ENCODE data around the gene AQP1. TPM values are rescaled to one million over a fixed set of nuclear protein-coding genes. Genes with fewer than 3 reads are reported as not detected.

The AQP1 gene
- total RNA-seq, 1 experiment from 2014 or later: 0.49 TPM

DNA sequence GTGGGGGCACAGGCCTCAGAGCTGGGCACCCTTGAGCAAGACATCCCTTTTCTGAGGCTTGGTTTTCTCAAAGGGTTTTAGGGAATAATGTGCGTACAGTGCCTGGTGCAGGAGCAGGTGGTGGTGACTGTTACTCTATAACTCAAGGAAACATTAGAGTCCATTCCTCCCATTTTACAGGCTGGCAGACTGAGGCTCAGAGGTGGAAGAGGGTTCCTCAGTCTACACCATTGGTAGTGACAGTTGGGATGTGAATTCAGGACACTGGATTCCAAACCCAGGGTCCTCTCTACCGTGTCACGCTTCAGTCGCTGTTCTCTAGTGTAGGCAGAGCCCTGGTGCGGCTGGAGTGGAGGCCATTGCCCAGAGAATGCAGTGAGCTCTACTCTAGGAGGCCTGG, 40.0 kb upstream of the AQP1 start:
- H3K4me1 ChIP-seq (ENCODE audit: insufficient read depth, low read length, poor library complexity, severe bottlenecking): no peaks in the 10 kb centered on the region
- BruUV-seq (replicated peaks): no TSS peak
- H3K27me3 ChIP-seq (replicated peaks; ENCODE audit: insufficient read depth, low read depth, low read length, poor library complexity): no peaks in the 10 kb centered on the region
- no peaks in the 10 kb centered on the region for H3K36me3 ChIP-seq (ENCODE audit: insufficient read depth, low read length, poor library complexity, severe bottlenecking)
- H3K9me3 ChIP-seq (ENCODE audit: low read depth, low read length, poor library complexity, severe bottlenecking): no peaks in the 10 kb centered on the region
- H3K4me3 ChIP-seq (ENCODE audit: low read depth, low read length, poor library complexity, severe bottlenecking): no peak overlapping the region
- intact Hi-C loops (cut with micrococcal nuclease; ENCODE audit: unreplicated experiment): no loop called here
- H3K27ac ChIP-seq (ENCODE audit: low read depth, low read length, poor library complexity, severe bottlenecking): no peak overlapping the region
- ChIA-PET CTCF (no interaction called here), POLR2A (ENCODE audit: low non-redundant PET) (no interaction called here)
- DNase-seq (ENCODE audit: low spot score): no peak
- TF ChIP-seq, protein P1, sequence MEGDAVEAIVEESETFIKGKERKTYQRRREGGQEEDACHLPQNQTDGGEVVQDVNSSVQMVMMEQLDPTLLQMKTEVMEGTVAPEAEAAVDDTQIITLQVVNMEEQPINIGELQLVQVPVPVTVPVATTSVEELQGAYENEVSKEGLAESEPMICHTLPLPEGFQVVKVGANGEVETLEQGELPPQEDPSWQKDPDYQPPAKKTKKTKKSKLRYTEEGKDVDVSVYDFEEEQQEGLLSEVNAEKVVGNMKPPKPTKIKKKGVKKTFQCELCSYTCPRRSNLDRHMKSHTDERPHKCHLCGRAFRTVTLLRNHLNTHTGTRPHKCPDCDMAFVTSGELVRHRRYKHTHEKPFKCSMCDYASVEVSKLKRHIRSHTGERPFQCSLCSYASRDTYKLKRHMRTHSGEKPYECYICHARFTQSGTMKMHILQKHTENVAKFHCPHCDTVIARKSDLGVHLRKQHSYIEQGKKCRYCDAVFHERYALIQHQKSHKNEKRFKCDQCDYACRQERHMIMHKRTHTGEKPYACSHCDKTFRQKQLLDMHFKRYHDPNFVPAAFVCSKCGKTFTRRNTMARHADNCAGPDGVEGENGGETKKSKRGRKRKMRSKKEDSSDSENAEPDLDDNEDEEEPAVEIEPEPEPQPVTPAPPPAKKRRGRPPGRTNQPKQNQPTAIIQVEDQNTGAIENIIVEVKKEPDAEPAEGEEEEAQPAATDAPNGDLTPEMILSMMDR (conservative IDR thresholded peaks at IDR 0.05; ENCODE audit: low read depth, low read length): no peak
- TF ChIP-seq EZH2 (IDR thresholded peaks at IDR 0.05; ENCODE audit: borderline replicate concordance, low read depth, low read length, poor library complexity, severe bottlenecking): no peak

DNA sequence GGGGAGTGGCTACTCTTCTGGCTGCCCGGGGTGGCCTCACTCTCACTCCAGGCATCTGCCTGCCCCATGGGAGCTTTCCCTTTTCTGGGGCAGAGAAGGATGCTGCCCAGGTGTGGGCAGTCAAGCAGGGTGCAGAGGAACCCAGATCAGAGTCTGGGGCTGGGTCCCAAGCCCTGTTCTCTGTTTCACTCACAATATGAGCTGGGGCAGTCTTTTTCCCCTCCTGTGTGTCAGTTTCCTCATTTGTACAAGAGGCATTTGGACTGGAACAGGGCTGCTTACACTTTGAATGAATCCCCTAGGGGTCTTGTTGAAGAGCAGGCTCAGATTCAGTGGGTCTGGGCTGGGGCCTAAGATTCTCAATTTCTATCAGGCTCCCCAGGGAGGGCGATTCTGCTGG, 38.4 kb upstream of the AQP1 start:
- Histone ChIP-seq H3K27ac (ENCODE audit: low read depth, low read length, poor library complexity, severe bottlenecking) (no peak overlapping the region), H3K27me3 (replicated peaks; ENCODE audit: insufficient read depth, low read depth, low read length, poor library complexity) (no peaks in the 10 kb centered on the region), H3K4me3 (ENCODE audit: low read depth, low read length, poor library complexity, severe bottlenecking) (no peak overlapping the region), H3K4me1 (ENCODE audit: insufficient read depth, low read length, poor library complexity, severe bottlenecking) (no peaks in the 10 kb centered on the region), H3K36me3 (ENCODE audit: insufficient read depth, low read length, poor library complexity, severe bottlenecking) (no peaks in the 10 kb centered on the region), H3K9me3 (ENCODE audit: low read depth, low read length, poor library complexity, severe bottlenecking) (no peaks in the 10 kb centered on the region)
- ChIA-PET CTCF (no interaction called here), POLR2A (ENCODE audit: low non-redundant PET) (no interaction called here)
- no peak for DNase-seq (ENCODE audit: low spot score)
- intact Hi-C loops (cut with micrococcal nuclease; ENCODE audit: unreplicated experiment): no loop called here
- TF ChIP-seq, protein P1 (conservative IDR thresholded peaks at IDR 0.05; ENCODE audit: low read depth, low read length): no peak
- no peak for TF ChIP-seq EZH2 (IDR thresholded peaks at IDR 0.05; ENCODE audit: borderline replicate concordance, low read depth, low read length, poor library complexity, severe bottlenecking)
- no TSS peak for BruUV-seq (replicated peaks)

DNA sequence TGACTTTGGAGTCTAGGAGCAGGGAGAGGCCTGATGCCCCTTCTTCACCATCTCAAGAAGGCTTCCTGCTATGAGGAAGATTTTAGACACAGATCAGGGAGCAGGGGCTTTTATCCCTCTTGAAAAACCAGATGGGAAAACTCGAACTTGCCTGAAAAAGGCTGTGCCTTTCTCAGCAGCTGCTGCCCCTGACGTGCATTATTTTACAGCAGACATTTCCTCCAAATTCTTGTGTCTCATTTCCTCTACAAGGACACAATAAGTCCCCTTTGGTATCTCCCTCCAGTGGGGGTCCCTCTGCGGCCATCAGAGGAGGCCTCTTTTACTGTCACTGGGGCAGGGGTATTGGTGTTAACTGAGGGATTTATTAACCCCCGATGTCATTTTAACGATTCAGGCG, 38.0 kb upstream of the AQP1 start:
- H3K27me3 ChIP-seq (replicated peaks; ENCODE audit: insufficient read depth, low read depth, low read length, poor library complexity): no peaks in the 10 kb centered on the region
- no peak overlapping the region for H3K4me3 ChIP-seq (ENCODE audit: low read depth, low read length, poor library complexity, severe bottlenecking)
- TF ChIP-seq EZH2 (IDR thresholded peaks at IDR 0.05; ENCODE audit: borderline replicate concordance, low read depth, low read length, poor library complexity, severe bottlenecking): no peak
- TF ChIP-seq, protein P1 (conservative IDR thresholded peaks at IDR 0.05; ENCODE audit: low read depth, low read length): no peak
- H3K4me1 ChIP-seq (ENCODE audit: insufficient read depth, low read length, poor library complexity, severe bottlenecking): no peaks in the 10 kb centered on the region
- POLR2A ChIA-PET (ENCODE audit: low non-redundant PET): no interaction called here
- DNase-seq (ENCODE audit: low spot score): no peak
- H3K36me3 ChIP-seq (ENCODE audit: insufficient read depth, low read length, poor library complexity, severe bottlenecking): no peaks in the 10 kb centered on the region
- no TSS peak for BruUV-seq (replicated peaks)
- H3K27ac ChIP-seq (ENCODE audit: low read depth, low read length, poor library complexity, severe bottlenecking): no peak overlapping the region
- intact Hi-C loops (cut with micrococcal nuclease; ENCODE audit: unreplicated experiment): no loop called here
- CTCF ChIA-PET: no interaction called here
- no peaks in the 10 kb centered on the region for H3K9me3 ChIP-seq (ENCODE audit: low read depth, low read length, poor library complexity, severe bottlenecking)
